Erythroblast (primary cell): ENCODE results near the gene GCH1.

Experiments
- GATA1 ChIP-seq: IDR thresholded peaks from 2 replicates; pipeline ENCODE4 v1.6.1; 2011; ENCODE audit warnings: low read depth, mild to moderate bottlenecking, control low read depth, low read length, moderate library complexity
- POLR2A ChIP-seq: IDR thresholded peaks from 2 replicates; pipeline ENCODE4 v1.6.1; 2011; ENCODE audit warnings: mild to moderate bottlenecking, low read length

DNA sequence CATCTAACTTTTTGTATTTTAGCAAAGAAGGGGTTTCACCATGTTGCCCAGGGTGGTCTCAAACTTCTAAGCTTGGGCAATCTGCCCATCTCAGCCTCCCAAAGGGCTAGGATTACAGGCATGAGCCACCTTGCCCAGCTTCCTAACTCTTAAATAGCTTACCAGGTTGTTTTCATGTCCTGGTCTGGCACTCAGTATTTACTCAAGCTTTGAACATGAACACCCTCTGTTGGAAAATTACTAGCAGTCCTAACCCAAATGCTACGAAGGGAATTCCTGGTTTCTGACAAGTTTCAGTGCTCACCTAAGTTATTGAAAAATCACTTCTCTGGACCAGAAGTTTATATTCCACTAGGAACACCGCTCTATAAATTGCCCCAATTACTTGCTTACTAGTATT, 32.5 kb upstream of the GCH1 start:
- TF ChIP-seq POLR2A (no peak), GATA1 (no peak)
